CD14-positive monocyte (primary cell): ENCODE measurements around the gene SUPT16H. TPM values are rescaled to one million over a fixed set of nuclear protein-coding genes. Genes with fewer than 3 reads are reported as not detected.

ENCODE experiments used
- DNase-seq, 3 donors: peaks; one replicate each; pipeline ENCODE4 v3.0.0-alpha.2; 2011 to 2022
- H2AFZ ChIP-seq: 2 replicates; pipeline ENCODE4 v1.6.0; 2012; ENCODE audit warnings: mild to moderate bottlenecking, low read depth, low read length, inconsistent platforms; ENCODE audit not compliant: insufficient read depth, poor library complexity, severe bottlenecking
- H3K27ac ChIP-seq, 2 donors: 1 replicate in 1 of 2; 2 replicates in 1 of 2; pipeline ENCODE4 v1.5.1; 2012 to 2013; ENCODE audit warnings: low read length in 2 of 2, control low read depth in 1 of 2, inconsistent platforms in 1 of 2, low read depth in 1 of 2, mild to moderate bottlenecking in 1 of 2
- H3K27me3 ChIP-seq, 2 donors: one replicate each; pipeline versions ENCODE4 v1.6.0 to v1.6.1; 2011 to 2013; ENCODE audit warnings: low read length in 2 of 2; ENCODE audit not compliant: control insufficient read depth in 2 of 2, insufficient read depth in 2 of 2
- H3K36me3 ChIP-seq, 2 donors: replicated peaks in 1 of 2; 1 replicate in 1 of 2; 2 replicates in 1 of 2; pipeline versions ENCODE4 v1.5.1 to v1.6.1; 2012 to 2013; ENCODE audit warnings: low read length in 2 of 2, control low read depth in 1 of 2, inconsistent platforms in 1 of 2, mild to moderate bottlenecking in 1 of 2; ENCODE audit not compliant: insufficient read depth in 2 of 2, control insufficient read depth in 1 of 2
- H3K4me1 ChIP-seq, 2 donors: 1 replicate in 1 of 2; 2 replicates in 1 of 2; pipeline versions ENCODE4 v1.5.1 to v1.6.1; 2012 to 2013; ENCODE audit warnings: low read length in 2 of 2, control low read depth in 1 of 2, inconsistent platforms in 1 of 2, mild to moderate bottlenecking in 1 of 2, moderate library complexity in 1 of 2; ENCODE audit not compliant: insufficient read depth in 2 of 2, control insufficient read depth in 1 of 2
- H3K4me2 ChIP-seq: replicated peaks from 2 replicates; pipeline ENCODE3; 2012; ENCODE audit warnings: low read length, moderate library complexity, mild to moderate bottlenecking; ENCODE audit not compliant: poor library complexity, severe bottlenecking; ENCODE audit errors: extremely low read depth
- H3K4me3 ChIP-seq, 3 experiments: fragments of 200-600 bp in 1 of 3; sonication (generic) in 1 of 3; replicated peaks in 1 of 3; 1 replicate in 2 of 3; 2 replicates in 1 of 3; pipeline ENCODE4 v1.5.1; 2011 to 2013; ENCODE audit warnings: low read length in 3 of 3, mild to moderate bottlenecking in 3 of 3, control low read depth in 2 of 3, low read depth in 2 of 3, inconsistent platforms in 1 of 3, moderate library complexity in 1 of 3
- H3K79me2 ChIP-seq: 2 replicates; pipeline ENCODE4 v1.6.0; 2012; ENCODE audit warnings: mild to moderate bottlenecking, control low read depth, inconsistent platforms, low read length, moderate library complexity; ENCODE audit not compliant: insufficient read depth
- H3K9ac ChIP-seq: 2 replicates; pipeline ENCODE4 v1.6.0; 2017; ENCODE audit warnings: low read length, mild to moderate bottlenecking; ENCODE audit not compliant: insufficient read depth, poor library complexity, severe bottlenecking
- H3K9me3 ChIP-seq, 2 donors: replicated peaks in 1 of 2; 1 replicate in 1 of 2; 2 replicates in 1 of 2; pipeline versions ENCODE4 v1.5.1 to v1.6.1; 2012 to 2013; ENCODE audit warnings: low read length in 2 of 2, control low read depth in 1 of 2; ENCODE audit not compliant: control insufficient read depth in 1 of 2, insufficient read depth in 1 of 2
- H4K20me1 ChIP-seq: 2 replicates; pipeline ENCODE4 v1.6.0; 2012; ENCODE audit warnings: mild to moderate bottlenecking, low read length, control low read depth, moderate library complexity; ENCODE audit not compliant: insufficient read depth
- H3K27ac Mint-ChIP-seq, 7 donors: one replicate each; pipeline ENCODE4 v1.8.0; 2020; ENCODE audit warnings: mild to moderate bottlenecking in 7 of 7, mixed read lengths in 7 of 7, moderate library complexity in 6 of 7, inconsistent platforms in 2 of 7
- H3K27me3 Mint-ChIP-seq, 3 donors: one replicate each; pipeline ENCODE4 v1.8.0; 2021 to 2022; ENCODE audit warnings: low read depth in 3 of 3, mild to moderate bottlenecking in 3 of 3, mixed read lengths in 3 of 3, moderate library complexity in 3 of 3, inconsistent platforms in 1 of 3
- H3K36me3 Mint-ChIP-seq, 2 donors: one replicate each; pipeline ENCODE4 v1.8.0; 2020; ENCODE audit warnings: mixed read lengths in 2 of 2, inconsistent platforms in 1 of 2, mild to moderate bottlenecking in 1 of 2
- H3K4me1 Mint-ChIP-seq: one replicate; pipeline ENCODE4 v1.8.0; 2020; ENCODE audit warnings: mild to moderate bottlenecking, mixed read lengths
- H3K4me3 Mint-ChIP-seq, 2 donors: one replicate each; pipeline ENCODE4 v1.8.0; 2020; ENCODE audit warnings: mild to moderate bottlenecking in 2 of 2, mixed read lengths in 2 of 2, moderate library complexity in 1 of 2
- H3K9me3 Mint-ChIP-seq, 7 donors: one replicate each; pipeline ENCODE4 v1.8.0; 2020 to 2022; ENCODE audit warnings: mixed read lengths in 7 of 7, mild to moderate bottlenecking in 6 of 7, moderate library complexity in 6 of 7, inconsistent platforms in 2 of 7
- WGBS: methylation state at CpG from one replicate; pipeline ENCODE4 v1.1.5; 2013; ENCODE audit warnings: missing lambda C conversion rate; ENCODE audit not compliant: insufficient coverage; 5-methylcytosine and 5-hydroxymethylcytosine counted together
- intact Hi-C, 2 donors: fragments of 100-400 bp; cut with micrococcal nuclease; formaldehyde crosslinking; loops; one replicate each; pipeline versions ENCODE4 v1.15.0 to v1.15.1; 2023
- polyA plus RNA-seq, 3 donors: library from polyadenylated mRNA; depleted of rRNA in 1 of 3; unstranded in 2 of 3; stranded (reverse) in 1 of 3; fragments of 300-500 nt in 2 of 3; fragments of >200 nt in 1 of 3; fragmentation: Illumina TruSeq in 2 of 3; gene quantifications; 1 replicate in 2 of 3; 2 replicates in 1 of 3; pipeline ENCODE4 v1.2.3, GENCODE V29; 2012 to 2021
- TF ChIP-seq, protein P1 (sequence below): fragments of 200-600 bp; IDR thresholded peaks from one replicate; pipeline ENCODE4 v1.8.0; 2022; ENCODE audit warnings: antibody characterized with exemption, mild to moderate bottlenecking

The SUPT16H gene
- polyA plus RNA-seq, 3 donors = 15.7 to 37.3 (median 26.6) TPM

GRCh38 chr14:21395450-21395849 lies 11.6 kb upstream of the SUPT16H start:
- Mint-ChIP-seq H3K27me3 (no peaks in the 10 kb centered on the region), H3K9me3 (no peaks in the 10 kb centered on the region), H3K4me1 (no peaks in the 10 kb centered on the region), H3K27ac (no peak overlapping the region), H3K4me3 (no peak overlapping the region), H3K36me3 (peaks cover 87 to 96% of the 10 kb centered on the region in 2 donors)
- Histone ChIP-seq H4K20me1 (peaks cover 8% of the 10 kb centered on the region), H3K79me2 (no peaks in the 10 kb centered on the region), H3K36me3 (peaks cover 100% of the 10 kb centered on the region in 2 donors), H3K4me1 (no peaks in the 10 kb centered on the region), H3K4me2 (no peak overlapping the region), H3K27ac (no peak overlapping the region), H3K27me3 (no peaks in the 10 kb centered on the region), H3K4me3 (no peak overlapping the region), H3K9ac (no peak overlapping the region), H2AFZ (no peak overlapping the region), H3K9me3 (no peaks in the 10 kb centered on the region)
- no peak for DNase-seq
- TF ChIP-seq, protein P1, sequence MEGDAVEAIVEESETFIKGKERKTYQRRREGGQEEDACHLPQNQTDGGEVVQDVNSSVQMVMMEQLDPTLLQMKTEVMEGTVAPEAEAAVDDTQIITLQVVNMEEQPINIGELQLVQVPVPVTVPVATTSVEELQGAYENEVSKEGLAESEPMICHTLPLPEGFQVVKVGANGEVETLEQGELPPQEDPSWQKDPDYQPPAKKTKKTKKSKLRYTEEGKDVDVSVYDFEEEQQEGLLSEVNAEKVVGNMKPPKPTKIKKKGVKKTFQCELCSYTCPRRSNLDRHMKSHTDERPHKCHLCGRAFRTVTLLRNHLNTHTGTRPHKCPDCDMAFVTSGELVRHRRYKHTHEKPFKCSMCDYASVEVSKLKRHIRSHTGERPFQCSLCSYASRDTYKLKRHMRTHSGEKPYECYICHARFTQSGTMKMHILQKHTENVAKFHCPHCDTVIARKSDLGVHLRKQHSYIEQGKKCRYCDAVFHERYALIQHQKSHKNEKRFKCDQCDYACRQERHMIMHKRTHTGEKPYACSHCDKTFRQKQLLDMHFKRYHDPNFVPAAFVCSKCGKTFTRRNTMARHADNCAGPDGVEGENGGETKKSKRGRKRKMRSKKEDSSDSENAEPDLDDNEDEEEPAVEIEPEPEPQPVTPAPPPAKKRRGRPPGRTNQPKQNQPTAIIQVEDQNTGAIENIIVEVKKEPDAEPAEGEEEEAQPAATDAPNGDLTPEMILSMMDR = peak; percentile 18
- intact Hi-C loops = no loop called here
- no CpG with 5 or more reads among the region's 1 CpG for WGBS

DNA sequence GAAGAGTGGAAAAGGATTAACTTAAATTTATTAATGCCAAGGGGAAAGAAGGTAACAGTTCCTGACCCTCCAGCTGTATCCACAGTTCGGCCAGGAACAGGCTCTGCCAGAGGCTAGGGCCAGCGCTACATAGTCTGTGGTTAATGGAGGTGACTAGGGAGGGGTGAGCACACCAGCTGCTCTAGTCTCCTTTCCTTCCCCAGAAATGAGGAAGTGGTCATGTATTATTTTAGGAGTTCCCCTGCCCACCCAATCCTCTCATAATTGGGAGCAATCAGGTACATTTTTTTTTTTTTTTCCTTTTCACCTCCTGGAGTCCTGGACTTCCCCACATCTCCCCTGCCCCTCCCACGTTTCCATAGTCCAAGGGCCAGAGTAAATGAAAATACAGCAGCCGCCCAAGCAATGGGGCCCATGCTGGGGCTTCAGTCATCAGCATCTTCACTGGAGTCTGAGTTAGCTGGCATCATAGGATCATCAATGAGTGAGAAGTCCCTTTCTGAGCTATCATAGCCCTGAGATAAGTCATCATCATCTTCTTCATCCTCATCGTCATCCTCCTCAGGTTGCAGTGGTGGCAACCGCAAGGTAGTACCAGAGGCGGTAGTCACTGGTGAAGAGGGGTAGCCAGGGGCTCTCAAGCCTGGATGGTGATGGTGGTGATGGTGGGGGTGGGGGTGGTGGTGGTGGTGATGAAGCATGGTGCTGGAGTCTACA lies 1.5 kb upstream of the SUPT16H start:
- DNase-seq = peak; percentile 43 to 81 (median 60)
- H3K79me2 ChIP-seq = peaks cover 34% of the 10 kb centered on the region
- H3K4me3 Mint-ChIP-seq = peak overlapping the region in 1 of 2 donors; percentile 100
- H3K9me3 ChIP-seq = no peaks in the 10 kb centered on the region
- H3K27me3 ChIP-seq = no peaks in the 10 kb centered on the region
- H3K27ac ChIP-seq = peak overlapping the region; percentile 91
- 0% methylated on average over 2 of the region's 7 CpGs for WGBS
- peak overlapping the region; percentile 93 for H3K4me2 ChIP-seq
- H3K36me3 Mint-ChIP-seq = peaks cover 21 to 45% of the 10 kb centered on the region in 2 donors
- H3K4me1 Mint-ChIP-seq = peaks cover 24% of the 10 kb centered on the region
- H3K4me3 ChIP-seq = peak overlapping the region in 2 of 3 experiments; percentile 81
- TF ChIP-seq, protein P1 = no peak
- intact Hi-C loops = loop anchor here (2.0 to 10.0 kb wide), 2 partner anchors 49 to 117 kb away; partner anchors contain the start of gene HNRNPC (in 1 of the 2)
- peak overlapping the region; percentile 98 to 100 (median 99) for H3K27ac Mint-ChIP-seq
- H3K4me1 ChIP-seq = peaks cover 21 to 28% of the 10 kb centered on the region in 2 donors
- H3K9ac ChIP-seq = peak overlapping the region; percentile 82
- H4K20me1 ChIP-seq = peaks cover 5% of the 10 kb centered on the region
- peaks cover 0 to 2% (median 0%) of the 10 kb centered on the region in 7 donors for H3K9me3 Mint-ChIP-seq
- peaks cover 0 to 3% (median 0%) of the 10 kb centered on the region in 3 donors for H3K27me3 Mint-ChIP-seq
- H2AFZ ChIP-seq = peak overlapping the region; percentile 87
- peaks cover 31 to 49% of the 10 kb centered on the region in 2 donors for H3K36me3 ChIP-seq
